ENCODE data around the gene UBE3D.
"Not testable (repeated sequence)": the region's sequence is repeated elsewhere in the genome, so short reads cannot be mapped to it uniquely, and the experiment has no call there.

UBE3D gene

GRCh38 chr6:82902290-82902689 is 163.4 kb downstream of the UBE3D start:
- DNase-seq (ENCODE audit: extremely low read depth, low read depth): no peak
- TF ChIP-seq, protein P1, sequence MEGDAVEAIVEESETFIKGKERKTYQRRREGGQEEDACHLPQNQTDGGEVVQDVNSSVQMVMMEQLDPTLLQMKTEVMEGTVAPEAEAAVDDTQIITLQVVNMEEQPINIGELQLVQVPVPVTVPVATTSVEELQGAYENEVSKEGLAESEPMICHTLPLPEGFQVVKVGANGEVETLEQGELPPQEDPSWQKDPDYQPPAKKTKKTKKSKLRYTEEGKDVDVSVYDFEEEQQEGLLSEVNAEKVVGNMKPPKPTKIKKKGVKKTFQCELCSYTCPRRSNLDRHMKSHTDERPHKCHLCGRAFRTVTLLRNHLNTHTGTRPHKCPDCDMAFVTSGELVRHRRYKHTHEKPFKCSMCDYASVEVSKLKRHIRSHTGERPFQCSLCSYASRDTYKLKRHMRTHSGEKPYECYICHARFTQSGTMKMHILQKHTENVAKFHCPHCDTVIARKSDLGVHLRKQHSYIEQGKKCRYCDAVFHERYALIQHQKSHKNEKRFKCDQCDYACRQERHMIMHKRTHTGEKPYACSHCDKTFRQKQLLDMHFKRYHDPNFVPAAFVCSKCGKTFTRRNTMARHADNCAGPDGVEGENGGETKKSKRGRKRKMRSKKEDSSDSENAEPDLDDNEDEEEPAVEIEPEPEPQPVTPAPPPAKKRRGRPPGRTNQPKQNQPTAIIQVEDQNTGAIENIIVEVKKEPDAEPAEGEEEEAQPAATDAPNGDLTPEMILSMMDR (IDR thresholded peaks at IDR 0.05; ENCODE audit: low read depth, low read length, missing control alignments): no peak
- H3K4me3 ChIP-seq (replicated peaks; ENCODE audit: low read depth, low read length): no peak overlapping the region

- no peak for DNase-seq (ENCODE audit: extremely low read depth, low read depth)
- TF ChIP-seq, protein P1 (IDR thresholded peaks at IDR 0.05; ENCODE audit: low read depth, low read length, missing control alignments): no peak
- no peak overlapping the region for H3K4me3 ChIP-seq (replicated peaks; ENCODE audit: low read depth, low read length)
Observed at GRCh38 chr6:82894653-82895259, 170.9 kb downstream of the UBE3D start.

GRCh38 chr6:82893889-82894652 is 171.6 kb downstream of the UBE3D start:
- no peak overlapping the region for H3K4me3 ChIP-seq (replicated peaks; ENCODE audit: low read depth, low read length)
- TF ChIP-seq, protein P1 (IDR thresholded peaks at IDR 0.05; ENCODE audit: low read depth, low read length, missing control alignments): no peak
- no peak for DNase-seq (ENCODE audit: extremely low read depth, low read depth)

- DNase-seq (ENCODE audit: extremely low read depth, low read depth); H3K4me3 ChIP-seq (replicated peaks; ENCODE audit: low read depth, low read length): not testable (repeated sequence)
Observed at GRCh38 chr6:82891503-82891902, 174.1 kb downstream of the UBE3D start.

- no peak overlapping the region for H3K4me3 ChIP-seq (replicated peaks; ENCODE audit: low read depth, low read length)
- DNase-seq (ENCODE audit: extremely low read depth, low read depth): no peak
- TF ChIP-seq, protein P1 (IDR thresholded peaks at IDR 0.05; ENCODE audit: low read depth, low read length, missing control alignments): no peak
Observed at GRCh38 chr6:82891076-82891475, 174.6 kb downstream of the UBE3D start.

GRCh38 chr6:82890240-82890639 is 175.4 kb downstream of the UBE3D start:
- no peak for DNase-seq (ENCODE audit: extremely low read depth, low read depth)
- H3K4me3 ChIP-seq (replicated peaks; ENCODE audit: low read depth, low read length): no peak overlapping the region
- TF ChIP-seq, protein P1 (IDR thresholded peaks at IDR 0.05; ENCODE audit: low read depth, low read length, missing control alignments): no peak

- H3K4me3 ChIP-seq (replicated peaks; ENCODE audit: low read depth, low read length): no peak overlapping the region
- DNase-seq (ENCODE audit: extremely low read depth, low read depth): no peak
- TF ChIP-seq, protein P1 (IDR thresholded peaks at IDR 0.05; ENCODE audit: low read depth, low read length, missing control alignments): no peak
Observed at GRCh38 chr6:82889143-82889542, 176.5 kb downstream of the UBE3D start.
